Measurements from ENCODE around the gene MARK4.

Gene MARK4

GRCh38 chr19:45321848-45322247 lies 70.8 kb downstream of the MARK4 start:
- no peak for DNase-seq (ENCODE audit: low spot score)
- TF ChIP-seq CTCF (IDR thresholded peaks at IDR 0.05; ENCODE audit: extremely low read depth, missing control alignments) = no peak

- TF ChIP-seq CTCF (IDR thresholded peaks at IDR 0.05; ENCODE audit: extremely low read depth, missing control alignments) = no peak
- no peak for DNase-seq (ENCODE audit: low spot score)
Observed at GRCh38 chr19:45322311-45322710, 71.2 kb downstream of the MARK4 start.

GRCh38 chr19:45322744-45323281 lies 71.7 kb downstream of the MARK4 start, which contains the start of gene CKM:
TSS of gene CKM (minus strand) at chr19:45322875. CDS start at chr19:45319713, 3,162 bp downstream.
- TF ChIP-seq CTCF (IDR thresholded peaks at IDR 0.05; ENCODE audit: extremely low read depth, missing control alignments) = no peak
- DNase-seq (ENCODE audit: low spot score) = no peak

- no peak for DNase-seq (ENCODE audit: low spot score)
- TF ChIP-seq CTCF (IDR thresholded peaks at IDR 0.05; ENCODE audit: extremely low read depth, missing control alignments) = no peak
Observed at GRCh38 chr19:45323671-45324081, 72.6 kb downstream of the MARK4 start.

- TF ChIP-seq CTCF (IDR thresholded peaks at IDR 0.05; ENCODE audit: extremely low read depth, missing control alignments) = no peak
- DNase-seq (ENCODE audit: low spot score) = no peak
Observed at GRCh38 chr19:45324349-45324907, 73.4 kb downstream of the MARK4 start.

GRCh38 chr19:45327404-45328143 lies 76.5 kb downstream of the MARK4 start:
- DNase-seq (ENCODE audit: low spot score) = no peak
- no peak for TF ChIP-seq CTCF (IDR thresholded peaks at IDR 0.05; ENCODE audit: extremely low read depth, missing control alignments)

- no peak for DNase-seq (ENCODE audit: low spot score)
Observed at GRCh38 chr19:45331411-45331810, 80.3 kb downstream of the MARK4 start.

More at GRCh38 chr19:45331411-45331810, 80.3 kb downstream of the MARK4 start:
- no peak for TF ChIP-seq CTCF (IDR thresholded peaks at IDR 0.05; ENCODE audit: extremely low read depth, missing control alignments)

Data from GM20000 (cell line).